CD4-positive, alpha-beta T cell treated with Interleukin-21 for 1 hour (primary cell): ENCODE results near the gene GPI.
"Not testable (repeated sequence)": the region's sequence is repeated elsewhere in the genome, so short reads cannot be mapped to it uniquely, and the experiment has no call there.

ENCODE experiments used
- DNase-seq: peaks from one replicate; pipeline ENCODE4 v3.0.0-alpha.2; 2020

The GPI gene

GRCh38 chr19:34343751-34344150, 21.2 kb upstream of the GPI start:
- DNase-seq: no peak

DNA sequence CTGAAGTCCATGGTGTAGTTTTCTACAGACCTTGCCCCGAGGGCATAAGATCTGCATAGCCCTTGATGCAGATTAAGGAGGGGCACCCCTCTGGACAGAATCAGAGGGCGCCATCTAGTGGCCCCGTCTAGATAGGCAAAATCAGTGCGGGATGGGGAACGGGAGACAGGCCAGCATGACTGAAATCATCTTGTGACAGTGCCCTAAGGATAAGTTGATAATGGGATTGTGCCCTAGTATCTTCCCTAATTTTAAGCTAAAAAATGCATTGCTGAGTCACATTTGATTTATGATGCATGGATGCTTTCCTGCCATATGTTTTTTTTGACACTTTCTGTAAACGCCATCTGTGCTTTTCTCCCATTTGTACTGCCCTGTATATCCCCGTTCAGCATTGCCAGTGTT, 19.0 kb upstream of the GPI start:
- peak; percentile 73 for DNase-seq

DNA sequence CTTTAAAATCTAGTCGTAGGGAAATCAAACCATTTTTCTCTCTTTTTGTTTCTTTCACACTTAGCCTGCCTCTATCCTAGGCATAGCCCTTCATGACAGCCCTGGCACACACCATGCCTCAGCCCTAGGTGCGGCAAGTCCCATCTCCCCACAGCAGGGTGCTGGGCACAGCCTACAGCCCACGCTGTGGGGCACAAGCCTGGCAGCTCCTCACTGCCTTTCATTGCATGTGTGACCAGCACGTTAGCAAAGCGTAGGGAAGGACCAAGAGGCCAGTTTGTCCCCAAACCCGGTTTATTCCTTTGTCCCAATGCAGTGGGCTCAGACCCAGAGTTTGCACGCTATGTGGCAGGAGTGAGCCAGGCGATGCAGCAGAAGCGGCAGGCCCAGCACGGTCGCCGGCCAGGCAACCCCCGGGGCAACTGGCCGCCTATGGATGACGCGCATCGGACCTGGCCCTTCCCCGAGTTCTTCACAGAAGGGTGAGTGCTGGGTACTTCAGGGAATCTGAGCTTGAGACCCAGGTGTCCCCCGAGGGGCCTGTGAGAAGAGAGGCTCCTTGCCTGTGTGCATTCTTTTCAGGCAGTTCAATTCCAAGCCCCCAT, 17.3 kb upstream of the GPI start:
- DNase-seq: no peak

- no peak for DNase-seq
These were observed 16.0 kb upstream of the GPI start for GRCh38 chr19:34348899-34349487.

GRCh38 chr19:34350161-34350561, 14.8 kb upstream of the GPI start:
- DNase-seq: peak; percentile 84

- DNase-seq: no peak
These were observed 13.6 kb upstream of the GPI start for GRCh38 chr19:34351382-34351826.

DNA sequence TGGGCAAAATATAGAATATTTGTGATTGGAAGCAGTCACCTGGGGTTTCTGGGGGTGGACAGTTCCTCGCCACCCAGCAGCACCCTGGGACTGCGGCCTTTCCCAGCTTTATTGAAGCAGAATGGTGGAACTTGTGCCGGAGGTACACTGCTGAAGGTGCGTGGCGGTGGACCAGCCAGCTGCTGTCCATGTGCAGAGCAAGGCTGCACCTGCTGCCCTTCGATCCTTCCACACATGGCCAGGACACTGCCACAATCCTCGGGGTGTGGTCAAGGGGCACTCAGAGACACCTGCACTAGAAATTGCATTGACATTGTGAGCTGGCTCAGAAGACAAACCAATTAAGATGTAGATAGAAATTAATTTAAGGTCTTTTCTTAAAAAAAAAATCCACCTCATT, 11.4 kb upstream of the GPI start:
- DNase-seq: no peak

DNA sequence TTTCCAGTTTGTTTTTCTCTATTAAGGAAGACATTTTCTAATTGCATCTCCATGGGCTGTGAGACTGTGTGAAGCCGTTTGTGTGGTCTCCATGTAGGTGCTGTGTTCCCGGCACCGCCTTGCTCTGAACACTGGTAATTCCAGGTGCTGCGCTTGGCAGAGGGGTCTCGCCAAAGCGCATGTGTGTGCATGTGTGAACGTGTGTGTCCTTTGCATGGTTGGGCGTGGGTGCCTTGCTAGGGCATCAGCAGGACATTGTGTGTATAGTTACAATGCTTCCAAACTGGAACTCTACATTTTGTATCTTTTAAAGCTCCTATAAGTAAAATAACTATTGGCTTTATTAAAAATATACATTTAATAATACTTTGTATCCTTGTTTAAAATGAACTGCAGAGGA, 9.8 kb upstream of the GPI start:
- no peak for DNase-seq

DNA sequence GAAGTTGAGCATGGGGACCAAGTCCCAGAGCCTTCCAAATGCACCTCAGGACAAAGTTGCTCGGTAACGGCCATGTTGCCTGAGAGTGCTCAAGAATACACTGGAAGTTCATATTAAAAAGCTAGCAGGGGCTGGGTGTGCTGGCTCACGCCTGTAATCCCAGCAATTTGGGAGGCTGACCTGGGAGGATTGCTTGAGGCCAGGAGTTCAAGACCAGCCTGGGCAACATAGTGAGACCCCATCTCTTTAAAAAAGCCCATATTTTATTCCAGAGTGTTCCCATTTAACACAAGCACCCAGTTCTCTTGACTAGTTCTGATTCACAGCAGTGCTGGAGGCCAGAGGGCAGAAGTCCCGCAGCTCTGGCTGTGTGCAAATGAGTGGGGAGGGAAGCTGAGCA, 8.1 kb upstream of the GPI start:
- no peak for DNase-seq

GRCh38 chr19:34357431-34357830, 7.6 kb upstream of the GPI start:
- DNase-seq: no peak

DNA sequence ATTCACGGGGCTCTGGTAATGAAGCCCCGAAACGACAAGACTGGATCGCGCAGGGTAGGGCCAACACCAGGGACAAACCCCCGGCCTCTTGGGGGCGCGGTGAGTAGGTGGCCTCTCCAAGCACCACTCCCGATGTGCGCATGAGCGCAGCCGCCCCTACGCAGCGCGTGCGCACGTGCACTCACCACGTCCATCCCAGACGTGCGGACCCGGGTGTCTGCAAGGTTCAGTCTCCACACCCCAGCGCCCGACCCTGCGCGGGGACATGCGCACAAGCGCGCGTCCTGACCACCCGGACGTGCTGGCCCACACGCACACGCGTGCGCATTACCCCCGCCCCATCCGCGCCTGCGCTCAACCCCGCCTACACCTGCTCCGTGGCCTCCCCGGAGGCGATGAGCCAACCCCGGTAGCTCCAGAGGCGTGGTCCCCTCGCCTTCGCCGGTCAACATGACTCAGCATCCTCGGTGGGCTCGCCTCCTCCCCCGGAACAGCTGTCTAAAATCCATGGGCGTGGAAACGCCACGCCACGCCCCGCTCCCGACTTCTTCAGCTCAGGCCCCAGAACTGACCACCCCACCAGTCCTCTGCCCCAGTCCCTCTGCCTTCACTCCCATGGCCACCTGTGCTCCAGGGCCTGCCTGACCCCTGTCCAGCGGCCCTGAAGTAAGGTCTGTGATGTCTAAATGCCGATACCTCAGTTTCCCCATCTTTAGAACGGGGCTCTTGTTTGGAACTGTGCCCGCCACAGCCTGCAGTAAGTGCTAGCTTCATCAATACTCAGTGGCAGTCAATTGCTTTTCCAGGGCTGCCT, 5.6 kb upstream of the GPI start:
- DNase-seq: peak; percentile 97

GRCh38 chr19:34359954-34360315, 5.1 kb upstream of the GPI start:
- no peak for DNase-seq

DNA sequence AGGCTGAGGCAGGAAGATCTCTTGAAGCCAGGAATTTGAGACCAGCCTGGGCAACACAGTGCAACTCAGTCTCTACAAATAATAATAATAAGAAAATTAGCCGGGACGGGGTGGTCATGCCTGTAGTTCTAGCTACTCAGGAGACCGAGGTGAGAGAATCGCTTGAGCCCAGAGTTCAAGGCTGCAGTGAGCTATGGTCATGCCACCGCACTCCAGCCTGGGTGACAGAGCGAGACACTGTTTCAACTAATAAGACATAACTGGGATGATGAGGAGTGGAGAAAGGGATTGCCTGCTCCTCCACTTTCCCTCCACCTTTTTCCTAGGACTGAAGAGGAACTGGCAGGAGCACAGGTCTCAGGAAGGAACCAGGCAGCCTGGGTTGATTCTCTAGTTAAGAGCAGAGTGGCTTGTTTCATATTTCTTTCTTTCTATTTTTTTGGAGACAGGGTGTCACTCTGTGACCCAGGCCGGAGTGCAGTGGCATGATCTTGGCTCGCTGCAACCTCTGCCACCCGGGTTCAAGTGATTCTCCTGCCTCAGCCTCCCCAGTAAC, 4.6 kb upstream of the GPI start:
- DNase-seq: no peak

GRCh38 chr19:34362679-34363069, 2.3 kb upstream of the GPI start:
- DNase-seq: no peak

DNA sequence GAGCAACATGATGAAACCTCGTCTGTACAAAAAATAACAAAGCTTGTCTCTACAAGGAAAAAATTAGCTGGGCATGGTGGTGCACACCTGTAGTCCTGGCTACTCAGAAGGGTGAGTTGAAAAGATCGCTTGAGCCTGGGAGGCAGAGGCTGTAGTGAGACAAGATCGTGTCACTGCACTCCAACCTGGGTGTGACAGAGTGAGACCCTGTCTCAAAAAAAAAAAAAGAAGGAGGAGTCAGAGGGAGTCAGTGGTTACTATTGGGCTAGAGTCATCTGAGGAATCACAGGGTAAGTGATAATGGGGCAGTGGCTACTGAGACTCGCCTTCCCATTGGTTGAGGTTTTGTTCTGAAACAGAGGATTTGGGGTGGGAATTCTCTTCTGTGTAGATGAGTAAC, 1.9 kb upstream of the GPI start:
- DNase-seq: no peak

DNA sequence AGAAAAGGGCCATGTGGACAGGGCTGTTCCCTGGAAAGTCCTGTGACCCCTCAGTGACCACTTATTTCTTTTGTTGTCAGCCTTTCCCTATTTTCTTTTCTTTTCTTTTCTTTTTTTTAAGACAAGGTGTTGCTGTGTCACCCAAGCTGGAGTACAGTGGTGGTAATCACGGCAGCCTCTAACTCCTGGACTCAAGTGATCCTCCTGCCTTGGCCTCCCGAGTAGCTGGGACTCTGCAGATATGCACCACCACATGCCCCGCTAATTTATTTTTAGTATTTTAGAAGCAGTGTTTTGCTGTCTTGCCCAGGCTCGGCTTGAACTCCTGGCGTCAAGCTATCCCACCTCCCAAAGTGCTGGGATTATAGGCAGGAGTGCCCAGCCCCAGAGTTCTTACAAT, 1.1 kb upstream of the GPI start:
- DNase-seq: no peak

DNA sequence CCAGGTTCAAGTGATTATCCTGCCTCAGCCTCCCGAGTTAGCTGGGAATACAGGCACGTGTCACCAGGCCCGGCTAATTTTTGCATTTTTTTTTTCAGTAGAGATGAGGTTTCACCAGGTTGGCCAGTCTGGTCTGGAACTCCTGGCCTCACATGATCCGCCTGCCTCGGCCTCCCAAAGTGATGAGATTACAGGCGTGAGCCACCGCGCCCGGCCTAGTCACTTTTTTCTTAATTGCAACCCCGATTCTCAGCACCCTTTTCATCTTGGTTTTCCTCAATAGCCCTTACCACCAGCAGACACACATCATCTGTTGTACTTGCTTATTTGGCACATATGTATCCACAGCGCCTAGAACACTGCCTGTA, 550 bp upstream of the GPI start:
- no peak for DNase-seq

DNA sequence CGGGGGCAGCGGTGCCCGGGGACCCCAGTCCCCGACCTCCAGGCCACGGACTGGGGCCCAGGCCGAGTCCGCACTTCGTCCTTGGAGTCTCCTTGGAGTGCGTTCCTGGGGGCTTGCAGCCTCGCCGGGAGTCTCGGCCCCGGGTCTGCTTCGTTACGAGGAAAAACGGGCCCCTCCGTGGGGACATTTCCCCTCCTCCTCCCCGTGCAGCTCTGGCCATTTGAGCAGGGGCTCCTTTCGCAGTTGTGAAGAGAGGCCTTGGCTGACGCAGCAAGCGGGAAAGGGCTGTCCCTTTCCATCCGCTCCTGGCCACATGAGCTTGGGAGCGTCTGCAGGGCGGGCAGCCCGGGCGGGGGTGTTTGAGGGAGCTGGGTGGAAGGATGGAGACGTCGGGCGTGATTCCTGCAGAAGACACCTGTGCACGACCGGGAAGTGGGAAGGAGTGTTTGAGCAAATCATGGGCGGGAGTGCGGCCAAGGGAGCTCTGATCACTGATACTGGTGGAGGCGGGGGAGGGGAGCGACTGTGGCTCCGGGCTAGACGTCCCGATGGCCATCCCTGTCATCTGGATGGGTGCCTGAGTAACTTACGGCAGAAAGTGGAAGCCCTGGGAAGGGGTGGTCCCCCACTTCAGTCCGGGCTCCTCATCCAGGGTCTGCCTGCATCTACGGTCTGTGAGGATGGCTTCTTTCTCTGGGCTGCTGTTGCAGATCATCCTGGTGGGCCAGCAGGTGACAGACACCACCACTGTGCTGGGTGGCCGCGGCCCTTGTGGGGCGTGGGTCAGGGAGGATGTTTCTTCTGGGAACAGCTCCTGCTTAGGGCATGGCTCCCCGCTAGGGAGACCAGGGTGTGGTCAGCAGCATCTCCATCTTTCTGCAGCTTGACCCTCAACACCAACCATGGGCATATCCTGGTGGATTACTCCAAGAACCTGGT, 736 bp downstream of the GPI start:
- DNase-seq: no peak

GRCh38 chr19:34366738-34367623, 2.0 kb downstream of the GPI start:
- peak; percentile 21 for DNase-seq

DNA sequence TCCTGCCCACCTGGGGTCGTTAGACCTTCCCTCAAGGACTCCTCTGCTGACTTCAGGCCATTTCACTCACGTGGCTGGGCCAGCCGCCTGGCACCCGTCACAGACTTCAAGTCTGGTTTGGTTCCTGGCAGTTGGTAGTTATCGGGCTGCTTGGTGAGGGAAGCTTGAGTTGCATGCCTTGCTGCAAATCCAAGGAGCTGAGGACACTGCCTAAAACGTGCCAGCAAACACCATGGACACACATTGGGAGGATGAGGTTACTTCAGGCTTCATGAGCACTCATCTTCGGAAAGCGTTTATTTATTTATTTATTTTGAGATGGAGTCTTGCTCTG, 2.6 kb downstream of the GPI start:
- no peak for DNase-seq

DNA sequence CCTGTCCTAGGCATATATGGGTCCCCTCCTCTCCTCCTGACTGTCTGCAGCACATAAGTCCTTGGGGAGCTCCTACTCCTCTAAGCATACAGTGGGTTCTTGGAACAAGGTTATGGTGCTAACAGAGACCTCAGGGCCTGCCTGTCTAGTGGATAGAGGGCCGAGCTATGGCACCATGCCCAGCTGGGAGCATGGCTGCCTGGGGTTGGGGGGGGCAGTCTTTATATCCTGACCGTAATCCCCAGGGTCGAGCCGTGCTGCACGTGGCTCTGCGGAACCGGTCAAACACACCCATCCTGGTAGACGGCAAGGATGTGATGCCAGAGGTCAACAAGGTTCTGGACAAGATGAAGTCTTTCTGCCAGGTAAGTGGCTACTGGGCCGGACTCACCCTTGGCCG, 3.3 kb downstream of the GPI start:
- DNase-seq: no peak

- DNase-seq: not testable (repeated sequence)
These were observed 4.2 kb downstream of the GPI start for GRCh38 chr19:34369166-34369565.
